GM23248 (cell line): ENCODE results near the gene RNF135.

Experiments used
- EZH2 ChIP-seq: fragments of 200-600 bp; sonication (generic); IDR thresholded peaks from 2 replicates; pipeline ENCODE4 v1.6.1; 2018; ENCODE audit warnings: antibody characterized with exemption, mild to moderate bottlenecking; ENCODE audit not compliant: insufficient read depth, poor library complexity, severe bottlenecking
- EZH2phosphoT487 ChIP-seq: fragments of 200-600 bp; sonication (generic); IDR thresholded peaks from 2 replicates; pipeline ENCODE4 v1.6.1; 2018; ENCODE audit warnings: antibody characterized with exemption, moderate library complexity, mild to moderate bottlenecking, low read depth; ENCODE audit not compliant: insufficient read depth

DNA sequence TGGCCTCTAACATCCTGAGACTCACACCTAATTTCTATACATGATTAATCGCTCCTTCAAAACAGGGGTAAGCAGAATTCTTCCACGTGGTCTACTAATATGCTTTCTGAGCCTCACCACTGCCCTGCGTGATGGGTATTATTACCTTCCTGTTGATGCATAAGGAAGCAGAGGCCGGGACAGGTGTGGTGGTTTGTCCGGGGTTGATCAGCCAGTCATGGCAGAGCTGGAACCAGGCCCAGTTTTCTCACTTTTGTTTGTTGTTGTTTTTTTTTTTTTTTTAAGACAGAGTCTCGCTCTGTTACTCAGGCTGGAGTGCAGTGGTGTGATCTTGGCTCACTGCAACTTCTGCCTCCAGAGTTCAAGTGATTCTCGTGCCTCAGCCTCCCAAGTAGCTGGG is 31.2 kb downstream of the RNF135 start:
- TF ChIP-seq EZH2, result no peak
- no peak for TF ChIP-seq EZH2phosphoT487
